NCI-H345 treated with DMSO at 0.1 percent for 48 hours (cell line): ENCODE measurements around the gene CHAT.

ENCODE experiments used
- DNase-seq: peaks from one replicate; lab custom pipeline; 2025; ENCODE audit not compliant: unreplicated experiment; lab: John Stamatoyannopoulos, UW

CHAT gene

GRCh38 chr10:49651039-49651835 lies 37.4 kb downstream of the CHAT start:
- DNase-seq, result no peak

GRCh38 chr10:49651917-49652316 lies 38.1 kb downstream of the CHAT start:
- DNase-seq, result no peak

GRCh38 chr10:49652421-49653272 lies 38.8 kb downstream of the CHAT start:
- no peak for DNase-seq

GRCh38 chr10:49653273-49653929 lies 39.6 kb downstream of the CHAT start:
- DNase-seq, result no peak

- no peak for DNase-seq
These were observed 40.3 kb downstream of the CHAT start for GRCh38 chr10:49654036-49654693.

GRCh38 chr10:49655099-49655498 lies 41.3 kb downstream of the CHAT start:
- no peak for DNase-seq

- DNase-seq, result no peak
These were observed 43.1 kb downstream of the CHAT start for GRCh38 chr10:49656845-49657493.

- DNase-seq, result no peak
These were observed 43.8 kb downstream of the CHAT start for GRCh38 chr10:49657606-49658005.

- no peak for DNase-seq
These were observed 47.5 kb downstream of the CHAT start for GRCh38 chr10:49661140-49661856.

- no peak for DNase-seq
These were observed 48.5 kb downstream of the CHAT start for GRCh38 chr10:49662169-49662830.

- DNase-seq, result no peak
These were observed 49.8 kb downstream of the CHAT start for GRCh38 chr10:49663596-49663995.

GRCh38 chr10:49664006-49664841 lies 50.4 kb downstream of the CHAT start:
- DNase-seq, result no peak

GRCh38 chr10:49664842-49665355 lies 51.1 kb downstream of the CHAT start:
- DNase-seq, result no peak

- no peak for DNase-seq
These were observed 52.3 kb downstream of the CHAT start for GRCh38 chr10:49666054-49666615.

GRCh38 chr10:49666685-49667084 lies 52.8 kb downstream of the CHAT start:
- DNase-seq, result no peak

- DNase-seq, result no peak
These were observed 54.2 kb downstream of the CHAT start for GRCh38 chr10:49667991-49668390.

GRCh38 chr10:49668684-49669083 lies 54.8 kb downstream of the CHAT start:
- DNase-seq, result no peak
